AG04450 (cell line): ENCODE measurements around the gene GALNT2. TPM values are rescaled to one million over a fixed set of nuclear protein-coding genes. Genes with fewer than 3 reads are reported as not detected.

Experiments used
- CTCF ChIA-PET: fragments of 300-600, 350-600 bp; formaldehyde crosslinking; extraction: SDS; loops from one replicate; lab custom pipeline; 2022; ENCODE audit warnings: antibody characterized with exemption, inconsistent platforms; lab: Charles Lee
- POLR2A ChIA-PET: fragments of 350-600 bp; formaldehyde crosslinking; extraction: SDS; loops from one replicate; lab custom pipeline; 2021; ENCODE audit warnings: antibody characterized with exemption, inconsistent platforms; lab: Yijun Ruan, JAX
- DNase-seq: peaks from one replicate; pipeline ENCODE4 v3.0.0-alpha.2; 2011; ENCODE audit warnings: low read depth, low spot score
- H3K27ac ChIP-seq: one replicate; pipeline ENCODE4 v1.5.1; 2012; ENCODE audit warnings: low read depth, low read length, control low read depth
- H3K27me3 ChIP-seq: one replicate; pipeline ENCODE4 v1.6.0; 2012; ENCODE audit warnings: low read length; ENCODE audit not compliant: control insufficient read depth, insufficient read depth
- H3K4me3 ChIP-seq: 2 replicates; pipeline ENCODE4 v1.5.1; 2011; ENCODE audit warnings: mild to moderate bottlenecking, low read depth, low read length, control low read depth
- H3K9me3 ChIP-seq: 2 replicates; pipeline ENCODE4 v1.5.1; 2012; ENCODE audit warnings: low read length; ENCODE audit not compliant: control insufficient read depth, insufficient read depth
- CTCF ChIP-seq: IDR thresholded peaks from 2 replicates; pipeline ENCODE4 v1.5.1; 2011; ENCODE audit warnings: low read depth, low read length, control low read depth, inconsistent platforms
- polyA plus RNA-seq: library from polyadenylated mRNA; depleted of rRNA; stranded (reverse); fragments of >200 nt; gene quantifications from 2 replicates; pipeline ENCODE4 v1.2.3, GENCODE V29; 2011

The GALNT2 gene
- polyA plus RNA-seq, 1 experiment = 121 TPM

- no peaks in the 10 kb centered on the region for H3K27me3 ChIP-seq
- no peak for TF ChIP-seq CTCF
- POLR2A ChIA-PET = no interaction called here
- no peak overlapping the region for H3K4me3 ChIP-seq
- H3K27ac ChIP-seq = no peak overlapping the region
- no peaks in the 10 kb centered on the region for H3K9me3 ChIP-seq
- DNase-seq = no peak
- CTCF ChIA-PET = interaction anchor here (1.6 kb wide), 1 partner anchor 299 kb away, joined by 4 read pairs; no protein-coding TSS in a partner anchor
Measured at GRCh38 chr1:230271300-230272035, 204.4 kb downstream of the GALNT2 start.

GRCh38 chr1:230272557-230272956 is 205.5 kb downstream of the GALNT2 start:
- no peak for DNase-seq
- CTCF ChIA-PET = no interaction called here
- no peaks in the 10 kb centered on the region for H3K9me3 ChIP-seq
- no peak overlapping the region for H3K4me3 ChIP-seq
- TF ChIP-seq CTCF = no peak
- POLR2A ChIA-PET = no interaction called here
- no peaks in the 10 kb centered on the region for H3K27me3 ChIP-seq
- H3K27ac ChIP-seq = no peak overlapping the region

- ChIA-PET CTCF (no interaction called here), POLR2A (no interaction called here)
Measured at GRCh38 chr1:230273141-230273710, 206.2 kb downstream of the GALNT2 start.

GRCh38 chr1:230274254-230274653 is 207.2 kb downstream of the GALNT2 start:
- ChIA-PET CTCF (interaction anchor here (0.6 to 0.7 kb wide), 2 partner anchors 604 to 613 kb away, joined by 3 read pairs; no protein-coding TSS in a partner anchor), POLR2A (no interaction called here)
- Histone ChIP-seq H3K27ac (no peak overlapping the region), H3K4me3 (no peak overlapping the region), H3K27me3 (no peaks in the 10 kb centered on the region), H3K9me3 (no peaks in the 10 kb centered on the region)
- no peak for TF ChIP-seq CTCF
- DNase-seq = no peak

More at GRCh38 chr1:230273141-230273710, 206.2 kb downstream of the GALNT2 start:
- H3K27me3 ChIP-seq = no peaks in the 10 kb centered on the region
- no peak overlapping the region for H3K4me3 ChIP-seq
- no peaks in the 10 kb centered on the region for H3K9me3 ChIP-seq
- no peak for DNase-seq
- H3K27ac ChIP-seq = no peak overlapping the region
- no peak for TF ChIP-seq CTCF

GRCh38 chr1:230276401-230276800 is 209.4 kb downstream of the GALNT2 start:
- Histone ChIP-seq H3K4me3 (no peak overlapping the region), H3K27ac (no peak overlapping the region), H3K27me3 (no peaks in the 10 kb centered on the region), H3K9me3 (no peaks in the 10 kb centered on the region)
- ChIA-PET POLR2A (no interaction called here), CTCF (no interaction called here)
- TF ChIP-seq CTCF = no peak
- no peak for DNase-seq
